ENCODE results near the gene SETX. TPM values are rescaled to one million over a fixed set of nuclear protein-coding genes. Genes with fewer than 3 reads are reported as not detected.

SETX gene
- total and polyA plus RNA-seq, 12 donors = 16.9 to 35.1 (median 27.4) TPM

DNA sequence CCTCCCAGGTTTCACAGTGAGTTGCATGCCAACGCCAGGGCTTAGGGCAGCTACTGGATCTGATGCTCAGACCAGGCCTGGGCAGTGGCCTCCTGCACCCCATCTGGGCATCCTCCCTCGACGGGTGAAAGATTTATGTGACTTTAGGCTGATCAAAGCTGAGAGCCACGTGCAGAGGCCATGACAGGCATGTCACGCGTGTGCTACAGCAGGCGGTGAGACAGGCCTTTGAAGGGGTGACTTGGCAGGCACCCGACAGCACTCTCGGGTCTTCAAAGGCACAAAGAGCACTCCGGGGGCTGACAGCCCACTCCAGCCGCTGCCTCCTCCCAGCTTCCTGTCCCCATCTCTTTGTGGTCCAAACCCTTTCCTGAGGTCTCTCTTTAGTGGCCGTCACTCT lies 126.7 kb downstream of the SETX start:
- no peak for DNase-seq
- Histone ChIP-seq H3K9me3 (no peaks in the 10 kb centered on the region), H3K27me3 (peaks cover 0 to 21% (median 14%) of the 10 kb centered on the region in 7 donors), H3K36me3 (no peaks in the 10 kb centered on the region), H3K4me1 (peaks cover 0 to 16% (median 0%) of the 10 kb centered on the region in 9 donors), H3K27ac (no peak overlapping the region), H3K4me3 (no peak overlapping the region)
- no peak for ATAC-seq
- intact Hi-C loops (cut with DNase I) = no loop called here
- 61 to 62% methylated on average over 12 of the region's 12 CpGs for WGBS, 2 donors
- TF ChIP-seq, protein P1, sequence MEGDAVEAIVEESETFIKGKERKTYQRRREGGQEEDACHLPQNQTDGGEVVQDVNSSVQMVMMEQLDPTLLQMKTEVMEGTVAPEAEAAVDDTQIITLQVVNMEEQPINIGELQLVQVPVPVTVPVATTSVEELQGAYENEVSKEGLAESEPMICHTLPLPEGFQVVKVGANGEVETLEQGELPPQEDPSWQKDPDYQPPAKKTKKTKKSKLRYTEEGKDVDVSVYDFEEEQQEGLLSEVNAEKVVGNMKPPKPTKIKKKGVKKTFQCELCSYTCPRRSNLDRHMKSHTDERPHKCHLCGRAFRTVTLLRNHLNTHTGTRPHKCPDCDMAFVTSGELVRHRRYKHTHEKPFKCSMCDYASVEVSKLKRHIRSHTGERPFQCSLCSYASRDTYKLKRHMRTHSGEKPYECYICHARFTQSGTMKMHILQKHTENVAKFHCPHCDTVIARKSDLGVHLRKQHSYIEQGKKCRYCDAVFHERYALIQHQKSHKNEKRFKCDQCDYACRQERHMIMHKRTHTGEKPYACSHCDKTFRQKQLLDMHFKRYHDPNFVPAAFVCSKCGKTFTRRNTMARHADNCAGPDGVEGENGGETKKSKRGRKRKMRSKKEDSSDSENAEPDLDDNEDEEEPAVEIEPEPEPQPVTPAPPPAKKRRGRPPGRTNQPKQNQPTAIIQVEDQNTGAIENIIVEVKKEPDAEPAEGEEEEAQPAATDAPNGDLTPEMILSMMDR (IDR thresholded peaks at IDR 0.05) = no peak

DNA sequence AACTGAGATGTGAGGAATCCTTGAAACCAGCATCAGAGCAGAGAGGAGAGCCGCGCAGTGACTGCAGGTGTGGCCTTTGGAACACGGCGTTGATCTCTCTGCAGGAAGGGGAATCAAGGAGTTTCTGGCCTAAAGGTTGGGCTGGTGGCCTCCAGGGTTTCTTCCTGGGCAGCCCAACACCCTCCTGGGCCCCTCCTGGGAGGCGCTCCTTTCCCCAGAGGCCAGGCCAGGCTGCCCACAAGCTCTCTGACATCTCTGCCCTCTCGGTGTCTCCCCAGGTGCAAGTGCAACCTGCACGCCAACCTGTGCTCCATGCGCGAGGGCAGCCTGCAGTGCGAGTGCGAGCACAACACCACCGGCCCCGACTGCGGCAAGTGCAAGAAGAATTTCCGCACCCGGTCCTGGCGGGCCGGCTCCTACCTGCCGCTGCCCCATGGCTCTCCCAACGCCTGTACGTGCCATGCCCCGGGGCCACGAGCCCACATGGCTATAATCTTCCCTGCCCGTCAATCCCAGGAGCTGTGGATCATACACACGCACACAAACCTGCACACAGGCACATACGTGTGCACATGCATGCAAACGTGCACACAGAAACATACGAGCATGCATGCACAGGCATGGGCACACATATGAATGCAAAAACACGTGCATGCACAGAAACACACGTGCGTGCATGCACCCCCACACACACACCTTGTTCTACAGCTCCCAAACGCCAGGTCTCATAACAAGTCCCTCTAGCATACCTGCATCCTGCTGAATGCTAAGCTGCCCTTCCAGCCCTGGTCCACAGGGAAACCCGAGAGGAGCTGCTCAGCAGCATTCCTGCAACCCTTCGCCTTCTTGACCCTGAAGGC lies 128.0 kb downstream of the SETX start:
- Histone ChIP-seq H3K27me3 (peaks cover 0 to 24% (median 20%) of the 10 kb centered on the region in 7 donors), H3K27ac (no peak overlapping the region), H3K9me3 (no peaks in the 10 kb centered on the region), H3K4me3 (no peak overlapping the region), H3K36me3 (no peaks in the 10 kb centered on the region), H3K4me1 (peaks cover 0 to 17% (median 0%) of the 10 kb centered on the region in 9 donors)
- no peak for ATAC-seq
- TF ChIP-seq, protein P1 (IDR thresholded peaks at IDR 0.05) = no peak
- no peak for DNase-seq
- intact Hi-C loops (cut with DNase I) = no loop called here
- WGBS, 2 donors = 85 to 87% methylated on average over 34 of the region's 34 CpGs

DNA sequence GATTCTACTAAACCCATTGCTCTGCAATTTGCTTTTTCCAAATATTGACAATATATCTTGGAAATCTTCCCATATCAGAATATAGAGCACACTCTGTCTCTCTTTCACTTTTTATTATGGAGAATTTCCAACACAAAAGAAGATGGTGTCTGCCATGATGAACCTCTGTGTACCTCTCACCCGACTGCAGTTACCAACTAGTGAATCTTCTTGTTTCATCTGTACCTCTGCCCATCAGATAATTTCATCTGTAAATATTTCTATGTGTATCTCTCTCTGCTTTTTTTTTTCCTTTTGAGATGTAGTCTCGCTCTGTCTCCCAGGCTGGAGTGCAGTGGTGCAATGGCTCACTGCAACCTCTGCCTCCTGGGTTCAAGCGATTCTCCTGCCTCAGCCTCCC lies 130.1 kb downstream of the SETX start:
- Histone ChIP-seq H3K4me3 (no peak overlapping the region), H3K4me1 (peaks cover 0 to 28% (median 0%) of the 10 kb centered on the region in 9 donors), H3K27me3 (peaks cover 0 to 23% (median 7%) of the 10 kb centered on the region in 7 donors), H3K27ac (no peak overlapping the region), H3K36me3 (no peaks in the 10 kb centered on the region), H3K9me3 (no peaks in the 10 kb centered on the region)
- 89 to 90% methylated on average over 3 of the region's 3 CpGs for WGBS, 2 donors
- DNase-seq (no peak), ATAC-seq (no peak)
- intact Hi-C loops (cut with DNase I) = no loop called here
- TF ChIP-seq, protein P1 (IDR thresholded peaks at IDR 0.05) = no peak

DNA sequence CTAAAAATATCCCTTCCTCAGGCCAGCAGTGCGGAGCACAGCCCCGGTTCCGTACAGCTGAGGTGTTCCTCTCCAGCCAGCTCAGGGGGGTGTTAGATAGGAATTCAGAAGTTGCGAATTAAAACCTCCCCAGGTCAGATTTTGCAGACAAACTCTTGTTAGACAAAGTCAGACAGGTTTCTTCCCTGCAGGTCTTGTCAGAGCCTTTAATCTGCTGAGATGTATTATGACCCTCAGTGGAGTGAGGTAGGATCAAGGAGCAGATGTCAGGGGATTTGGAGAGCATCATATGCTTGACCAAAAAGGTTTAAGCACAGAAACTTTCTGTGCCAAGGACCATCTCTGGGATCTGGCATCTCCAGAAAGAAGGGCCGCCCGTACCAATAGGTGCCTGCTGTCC lies 132.8 kb downstream of the SETX start:
- TF ChIP-seq, protein P1 (IDR thresholded peaks at IDR 0.05) = no peak
- WGBS, 2 donors = 86% methylated on average over 6 of the region's 6 CpGs
- no peak for DNase-seq

More for the DNA sequence above, 132.8 kb downstream of the SETX start:
- intact Hi-C loops (cut with DNase I) = no loop called here
- Histone ChIP-seq H3K36me3 (no peaks in the 10 kb centered on the region), H3K4me1 (peaks cover 0 to 45% (median 0%) of the 10 kb centered on the region in 9 donors), H3K9me3 (no peaks in the 10 kb centered on the region), H3K4me3 (no peak overlapping the region), H3K27ac (no peak overlapping the region), H3K27me3 (peaks cover 0 to 20% (median 9%) of the 10 kb centered on the region in 7 donors)
- no peak for ATAC-seq
